Cortex of kidney (tissue), 1 donor: Measurements from ENCODE around the gene OPTN.
"Not testable (repeated sequence)": the region's sequence is repeated elsewhere in the genome, so short reads cannot be mapped to it uniquely, and the experiment has no call there.

ENCODE experiments used
- DNase-seq: peaks from one replicate; lab custom pipeline; 2025; lab: John Stamatoyannopoulos, UW

The OPTN gene

DNA sequence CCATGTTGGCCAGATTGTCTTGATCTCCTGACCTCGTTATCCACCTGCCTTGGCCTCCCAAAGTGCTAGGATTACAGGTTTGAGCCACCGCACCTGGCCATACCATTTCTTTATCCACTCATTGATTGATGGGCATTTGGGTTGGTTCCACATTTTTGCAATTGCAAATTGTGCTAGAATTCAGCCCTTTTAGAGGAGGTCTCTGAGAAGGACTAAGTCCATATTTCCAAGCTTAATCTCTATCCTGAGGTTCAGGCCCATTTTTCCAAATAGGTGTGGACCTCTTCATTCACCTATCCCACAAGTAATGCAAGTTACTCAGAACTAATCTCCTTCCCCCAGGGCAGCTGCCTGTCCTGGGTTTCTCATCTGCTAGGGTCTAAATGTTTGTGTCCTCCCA, 9.7 kb upstream of the OPTN start:
- DNase-seq: no peak

DNA sequence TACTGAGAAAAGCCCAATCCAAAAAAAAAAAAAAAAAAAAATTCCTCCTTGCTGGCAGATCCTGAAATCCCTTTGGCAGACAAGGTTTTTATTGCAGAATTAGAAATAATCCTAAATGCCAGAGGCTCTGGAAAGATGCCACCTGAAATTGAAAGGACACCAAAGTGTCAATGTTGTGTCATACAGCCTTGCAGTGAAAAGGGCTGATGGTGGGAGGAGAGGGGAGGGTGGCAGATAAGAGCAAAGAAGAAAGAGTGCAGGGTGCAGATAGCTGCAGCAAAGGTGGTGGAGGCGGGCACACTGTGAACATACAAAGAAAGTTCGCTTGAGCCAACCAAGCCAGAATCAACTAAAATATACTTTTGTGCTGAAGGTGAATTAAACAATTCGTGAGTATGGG, 8.2 kb upstream of the OPTN start:
- no peak for DNase-seq

DNA sequence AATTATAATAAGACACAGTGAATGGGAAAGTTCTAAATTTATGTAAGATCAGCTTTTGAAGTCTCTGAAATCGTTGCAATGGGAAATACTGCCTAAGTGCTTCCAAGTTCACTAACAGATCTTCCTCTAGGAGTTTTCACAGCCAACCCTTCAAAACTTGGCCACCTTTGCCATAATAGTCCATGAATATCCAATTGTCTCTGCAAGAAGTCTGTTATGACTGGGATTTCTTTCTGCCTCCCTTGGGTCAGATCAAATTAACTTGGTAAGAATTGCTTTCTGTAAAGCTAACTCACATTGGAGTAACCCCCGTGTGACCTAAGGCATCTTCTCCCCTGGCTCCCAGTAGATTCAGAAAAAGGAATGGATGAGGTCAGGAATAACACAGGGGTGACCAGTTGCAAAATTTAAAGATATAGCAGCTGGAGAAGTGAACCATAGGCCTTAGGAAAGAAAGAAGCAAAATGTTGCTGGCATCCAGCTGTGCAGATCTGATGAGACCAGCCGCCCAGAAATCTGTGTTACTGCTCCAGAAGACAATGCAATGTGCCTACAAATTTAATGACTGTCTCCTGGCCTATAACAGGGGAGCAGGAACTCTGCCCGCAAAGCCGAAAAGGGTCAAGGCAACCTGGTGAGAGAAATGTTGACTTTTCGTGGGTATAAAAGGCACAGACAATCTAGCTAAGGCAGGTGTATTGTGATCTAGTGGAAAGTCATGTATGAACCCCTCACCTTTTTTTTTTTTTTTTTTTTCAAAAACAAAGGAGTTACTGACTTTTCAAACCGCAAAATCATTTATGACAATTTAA, 7.5 kb upstream of the OPTN start:
- no peak for DNase-seq

DNA sequence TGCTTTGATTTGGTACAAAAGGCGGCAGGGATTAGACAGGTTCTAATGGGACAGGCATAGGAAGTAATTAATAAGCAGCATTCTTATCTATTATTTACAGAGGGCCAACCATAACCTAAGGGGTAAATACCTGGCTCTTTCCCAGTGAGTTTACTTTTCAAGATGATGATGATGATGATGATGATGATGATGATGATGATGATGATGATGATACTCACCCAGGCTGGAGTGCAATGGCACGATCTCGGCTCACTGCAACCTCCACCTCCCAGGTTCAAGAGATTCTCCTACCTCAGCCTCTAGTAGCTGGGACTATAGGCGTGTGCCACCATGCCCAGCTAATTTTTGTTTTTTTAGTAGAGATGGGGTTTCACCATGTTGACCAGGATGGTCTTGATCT, 5.9 kb upstream of the OPTN start:
- not testable (repeated sequence) for DNase-seq

DNA sequence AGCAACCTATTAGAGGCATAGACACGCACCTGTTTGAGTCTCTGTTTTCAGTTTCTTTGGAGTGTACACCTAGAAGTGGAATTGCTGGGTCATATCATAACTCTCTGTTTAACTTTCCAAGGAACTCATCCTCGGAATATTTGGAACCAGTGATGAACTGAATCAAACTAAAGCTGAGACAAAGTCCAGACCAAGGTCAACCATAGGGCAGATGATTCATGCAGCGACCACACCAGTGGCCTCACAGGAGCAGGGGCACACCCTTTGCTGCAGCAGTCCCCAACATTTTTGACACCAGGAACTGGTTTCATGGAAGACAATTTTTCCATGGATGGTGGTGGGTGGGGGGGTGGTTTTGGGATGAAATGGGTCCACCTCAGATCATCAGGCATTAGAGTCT, 4.9 kb upstream of the OPTN start:
- no peak for DNase-seq

DNA sequence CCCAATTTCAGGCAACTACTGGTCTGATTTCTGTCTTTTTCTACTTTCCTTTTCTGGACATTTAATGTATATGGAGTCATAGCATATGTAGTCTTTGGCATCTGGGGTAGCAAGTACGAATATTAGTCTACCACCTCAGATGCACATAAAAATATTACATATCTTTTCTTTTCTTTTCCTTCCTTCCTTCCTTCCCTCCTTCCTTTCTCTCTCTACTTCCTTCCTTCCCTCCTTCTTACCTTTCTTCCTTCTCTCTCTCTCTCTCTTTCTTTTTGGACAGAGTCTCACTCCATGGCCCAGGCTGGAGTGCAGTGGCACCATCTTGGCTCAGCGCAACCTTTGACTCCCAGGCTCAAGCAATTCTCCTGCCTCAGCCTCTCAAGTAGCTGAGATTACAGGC, 4.0 kb upstream of the OPTN start:
- no peak for DNase-seq

DNA sequence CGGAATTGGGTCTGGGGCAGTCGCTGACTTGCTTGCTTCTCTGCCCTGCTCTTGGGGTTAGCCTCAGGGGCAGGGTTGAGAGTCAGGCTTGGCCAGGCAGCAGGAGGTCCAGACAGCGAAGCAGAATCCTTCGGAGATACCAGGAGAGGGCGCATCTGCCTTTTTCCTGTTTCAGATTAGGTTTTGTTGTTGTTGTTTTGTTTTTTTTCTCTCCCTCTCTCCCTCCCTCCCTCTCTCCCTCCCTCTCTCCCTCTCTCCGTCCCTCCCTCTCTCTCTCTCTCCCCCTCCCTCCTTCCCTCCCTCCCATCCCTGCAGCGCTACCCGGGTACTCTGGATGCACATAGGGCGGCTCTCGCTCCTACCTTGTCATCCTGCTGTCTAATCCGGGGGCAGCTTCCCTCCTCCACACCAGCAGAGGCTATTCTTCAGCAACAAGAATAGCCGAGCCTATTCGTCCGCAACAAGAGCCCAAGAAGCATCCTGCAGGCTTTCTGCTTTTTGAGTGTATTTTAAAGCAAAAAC, 758 bp upstream of the OPTN start:
- no peak for DNase-seq

DNA sequence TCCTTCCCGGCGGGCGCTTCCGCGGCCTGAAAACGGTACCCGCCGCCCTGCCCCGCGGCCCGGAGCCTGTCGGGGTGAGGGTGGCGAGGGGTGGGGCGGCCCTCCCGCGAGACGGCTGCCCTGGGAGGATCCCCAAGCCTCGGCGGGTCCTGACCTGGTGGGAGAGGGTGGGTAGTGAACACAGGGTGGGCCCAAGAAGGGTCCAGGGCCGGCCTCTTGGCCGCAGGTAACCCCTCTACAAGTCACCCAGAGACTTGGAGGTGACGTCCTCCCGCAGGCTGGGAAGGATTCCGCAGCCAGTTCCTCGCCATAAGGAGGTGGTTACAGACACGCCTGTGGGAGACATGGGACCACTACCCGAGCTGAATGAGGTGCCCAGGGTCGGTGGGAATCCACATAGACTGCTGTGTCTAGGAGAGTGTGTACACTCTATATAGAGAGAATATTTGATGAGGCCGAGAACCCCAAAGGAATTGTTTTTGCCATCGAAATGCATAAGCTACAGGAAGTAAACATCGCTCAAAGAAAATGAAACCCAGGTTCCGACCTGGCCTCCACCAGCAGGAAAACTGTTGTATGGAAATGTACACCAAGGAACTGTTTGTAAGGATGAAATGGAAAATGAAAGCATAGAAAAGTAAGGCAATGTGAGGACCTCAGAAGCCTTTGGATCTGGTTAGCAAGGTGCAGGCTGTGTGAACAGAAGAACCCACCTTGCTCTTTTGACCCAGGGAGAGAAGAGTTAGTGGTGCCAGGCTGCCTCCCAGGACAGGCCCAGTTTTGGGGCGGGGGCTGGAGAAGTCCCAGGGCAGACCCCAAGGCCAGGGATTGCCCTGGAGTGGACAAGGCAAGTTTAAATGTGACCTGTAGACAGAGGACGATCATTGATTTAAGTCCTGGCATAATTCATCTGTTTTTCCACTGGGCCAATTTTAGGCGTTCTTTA, 659 bp downstream of the OPTN start:
- DNase-seq: no peak

DNA sequence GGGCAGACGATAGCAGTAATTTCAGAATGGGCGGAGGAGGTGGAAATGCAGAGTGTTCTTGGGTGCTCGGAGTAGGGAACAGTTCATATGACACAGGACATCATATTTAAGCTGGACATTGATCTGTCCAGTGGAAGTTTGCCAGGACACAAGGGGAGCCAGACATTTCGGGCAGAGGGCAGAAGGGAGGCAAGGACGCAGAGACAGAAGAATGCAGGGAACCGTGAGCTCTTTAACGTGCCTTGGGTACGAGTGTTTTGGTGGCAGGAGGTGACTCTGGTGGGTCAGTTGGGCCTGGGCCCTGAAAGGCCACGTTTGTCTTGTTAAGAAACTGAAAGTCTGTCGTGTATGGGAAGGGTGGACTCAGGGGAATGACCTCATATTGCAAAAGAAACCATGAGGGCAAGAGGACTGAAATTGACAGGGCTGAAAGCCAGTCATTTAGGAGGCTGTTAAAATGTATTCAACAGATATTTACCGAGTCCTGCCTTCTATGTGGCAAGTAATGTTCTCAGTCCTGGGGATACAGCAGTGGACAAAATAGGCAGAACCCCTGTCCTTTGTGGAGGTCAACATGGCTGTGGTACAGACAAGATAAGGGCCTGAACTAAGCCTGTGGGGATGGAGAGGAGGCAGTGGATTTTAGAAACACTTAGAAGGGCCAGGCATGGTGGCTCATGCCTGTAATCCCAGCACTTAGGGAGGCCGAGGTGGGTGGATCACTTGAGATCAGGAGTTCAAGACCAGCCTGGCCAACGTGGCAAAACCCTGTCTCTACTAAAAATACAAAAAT, 2.2 kb downstream of the OPTN start:
- DNase-seq: no peak

DNA sequence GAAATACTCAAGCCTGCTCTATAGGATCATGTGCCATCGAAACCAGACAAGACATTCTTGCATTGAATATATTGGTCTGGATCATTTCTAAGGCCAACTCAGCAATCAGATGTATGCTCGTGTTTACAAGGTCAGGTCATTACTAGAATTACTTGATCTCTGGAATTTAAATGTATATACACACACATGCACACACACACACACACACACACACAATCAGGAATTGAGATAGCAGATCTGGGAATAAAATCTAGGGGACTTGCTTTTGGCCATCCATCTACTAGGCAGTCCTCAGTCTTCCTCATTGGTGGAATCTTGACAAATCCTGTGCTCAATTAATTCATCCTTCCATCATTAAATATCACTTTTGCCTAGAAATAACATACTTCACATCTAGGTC, 3.6 kb downstream of the OPTN start:
- no peak for DNase-seq

DNA sequence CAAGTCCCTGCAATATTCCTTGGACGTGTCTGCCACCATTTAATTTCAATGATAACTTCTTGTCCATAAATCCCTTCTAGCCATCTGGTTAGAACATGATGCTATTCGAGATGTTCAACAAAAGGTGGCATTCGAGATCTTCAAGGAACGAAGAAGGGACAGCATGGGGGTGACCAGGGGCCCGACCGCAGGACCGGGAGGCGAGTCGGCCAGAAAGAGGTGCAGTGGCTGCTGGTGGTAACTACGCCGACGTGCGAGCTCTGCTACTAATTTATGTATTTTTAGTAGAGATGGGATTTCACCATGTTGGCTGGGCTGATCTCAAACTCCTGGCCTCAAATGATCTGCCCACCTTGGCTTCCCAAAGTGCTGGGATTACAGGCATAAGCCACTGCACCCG, 4.7 kb downstream of the OPTN start:
- DNase-seq: no peak

DNA sequence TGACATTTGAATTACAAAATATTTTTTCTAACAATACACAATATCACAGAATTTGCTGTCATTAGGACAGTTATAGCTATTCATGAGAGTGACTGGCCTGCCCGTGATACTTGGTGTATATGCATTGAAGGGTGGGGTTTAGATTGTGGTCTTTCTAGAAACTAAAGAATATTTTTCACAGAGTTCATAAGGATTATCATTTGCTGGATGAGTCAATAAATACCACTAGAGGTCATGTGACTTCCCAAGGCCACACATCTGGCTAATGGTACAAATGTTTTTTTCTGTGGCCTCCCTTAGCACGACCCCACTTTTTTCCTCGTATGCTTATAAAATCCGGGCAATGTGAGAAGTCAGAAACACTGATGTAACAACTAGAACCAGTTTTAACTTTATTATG, 5.2 kb downstream of the OPTN start:
- no peak for DNase-seq

DNA sequence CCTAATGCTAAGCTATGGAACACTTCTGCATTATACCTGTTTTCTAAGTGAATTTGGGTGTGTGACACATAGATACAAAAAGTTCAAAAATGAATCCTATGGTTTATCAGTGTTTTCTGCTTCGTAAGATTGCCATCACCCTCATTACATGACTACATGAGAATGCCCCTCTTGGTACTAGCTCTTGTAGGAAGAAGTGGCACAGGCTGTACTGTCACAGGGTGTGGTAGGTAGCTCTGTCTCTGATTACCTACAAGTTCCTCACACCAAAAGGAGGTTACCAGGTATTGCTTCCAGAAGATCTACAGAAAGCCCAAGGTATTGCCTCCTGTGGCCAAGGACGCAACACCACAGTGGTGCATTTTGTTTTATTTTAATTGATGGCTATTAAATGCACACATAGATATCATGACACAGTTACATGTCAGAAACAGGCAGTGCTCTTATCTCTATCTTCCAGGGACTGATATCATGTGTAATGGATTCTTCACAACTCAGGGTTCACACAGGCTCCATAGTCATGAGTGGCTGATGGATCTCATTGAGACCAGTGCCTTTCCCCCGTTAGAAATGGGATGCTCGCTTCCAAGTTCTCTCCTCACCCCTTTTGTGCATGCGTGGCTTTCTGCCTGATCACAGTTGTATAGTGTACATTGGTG, 6.6 kb downstream of the OPTN start:
- DNase-seq: no peak

DNA sequence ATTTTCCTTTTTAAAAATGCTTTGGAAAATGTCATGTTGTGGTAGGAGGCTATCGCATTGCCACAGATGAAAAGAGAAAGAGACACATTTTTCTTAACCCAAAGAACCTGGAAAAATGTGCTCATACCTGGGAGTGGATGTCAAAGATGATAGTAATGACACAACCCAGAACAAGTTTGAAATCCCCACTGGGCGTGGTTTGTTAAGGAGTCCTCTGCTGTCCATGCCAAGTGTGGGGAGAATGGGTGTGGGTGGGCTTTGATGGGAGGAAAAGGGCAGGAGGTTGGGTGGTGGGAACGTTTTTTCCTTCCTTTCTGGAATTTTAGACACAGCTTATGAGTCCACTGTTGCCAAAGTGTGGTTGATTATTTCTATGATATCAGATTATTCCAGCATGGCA, 10.9 kb downstream of the OPTN start:
- no peak for DNase-seq

DNA sequence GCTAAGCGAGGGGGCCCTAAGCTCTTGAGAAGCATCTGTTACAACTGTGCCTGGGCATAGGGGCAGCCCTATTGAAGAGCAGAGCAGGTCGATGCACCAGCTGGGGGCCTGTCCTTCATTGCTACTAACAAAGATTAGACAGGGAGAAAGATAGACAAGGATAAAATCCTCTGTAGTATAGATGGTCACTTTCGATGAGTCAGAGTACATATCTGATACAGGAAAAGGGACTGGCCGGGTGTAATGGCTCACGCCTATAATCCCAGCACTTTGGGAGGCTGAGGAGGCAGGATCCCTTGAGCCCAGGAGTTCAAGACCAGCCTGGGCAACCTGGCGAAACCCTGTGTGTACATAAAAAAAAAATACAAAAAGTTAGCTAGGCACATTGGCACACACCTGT, 13.6 kb downstream of the OPTN start:
- DNase-seq: no peak

DNA sequence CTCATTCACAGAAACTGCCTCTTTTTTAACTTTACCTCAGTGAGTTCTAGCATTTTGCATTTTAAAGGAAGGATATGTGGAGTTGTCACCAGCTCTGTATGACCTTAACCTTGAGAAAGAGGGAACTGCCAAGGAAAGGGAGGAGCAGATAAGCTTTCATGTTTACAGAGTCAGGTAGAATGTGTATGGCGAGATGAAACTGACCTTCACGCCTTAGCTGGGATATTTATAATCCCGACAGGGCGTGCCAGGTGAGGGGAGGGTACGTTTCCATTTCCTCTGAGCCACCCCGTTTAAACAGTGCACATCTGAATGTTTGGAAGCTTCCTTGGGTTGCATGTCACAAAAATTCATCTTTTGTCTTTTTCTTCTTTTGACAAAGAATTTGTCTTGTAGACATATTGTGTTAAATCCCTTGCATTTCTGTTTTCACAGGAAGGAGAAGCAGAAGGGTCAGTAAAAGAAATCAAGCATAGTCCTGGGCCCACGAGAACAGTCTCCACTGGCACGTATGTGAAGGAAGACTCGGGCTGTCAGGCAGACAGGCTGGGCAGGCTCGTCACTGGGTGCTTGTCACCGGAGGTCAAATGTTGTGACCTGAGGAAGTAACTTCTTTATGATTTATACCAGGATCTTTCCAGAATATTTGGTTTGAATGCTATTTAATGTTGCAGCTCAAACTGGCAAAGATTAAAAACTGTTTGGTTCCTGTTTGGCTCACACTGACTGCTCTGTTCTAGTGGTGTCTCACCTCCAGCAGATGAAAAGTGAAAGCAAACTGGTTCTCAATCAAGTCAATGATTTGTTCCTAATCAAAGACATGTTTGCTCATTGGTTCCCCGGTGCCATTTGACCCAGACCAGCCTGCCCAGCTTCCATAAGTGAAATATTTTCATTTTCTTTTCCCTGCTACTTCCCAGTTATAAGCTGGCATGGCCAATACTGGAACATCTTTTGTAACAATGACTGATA, 16.2 kb downstream of the OPTN start:
- no peak for DNase-seq

DNA sequence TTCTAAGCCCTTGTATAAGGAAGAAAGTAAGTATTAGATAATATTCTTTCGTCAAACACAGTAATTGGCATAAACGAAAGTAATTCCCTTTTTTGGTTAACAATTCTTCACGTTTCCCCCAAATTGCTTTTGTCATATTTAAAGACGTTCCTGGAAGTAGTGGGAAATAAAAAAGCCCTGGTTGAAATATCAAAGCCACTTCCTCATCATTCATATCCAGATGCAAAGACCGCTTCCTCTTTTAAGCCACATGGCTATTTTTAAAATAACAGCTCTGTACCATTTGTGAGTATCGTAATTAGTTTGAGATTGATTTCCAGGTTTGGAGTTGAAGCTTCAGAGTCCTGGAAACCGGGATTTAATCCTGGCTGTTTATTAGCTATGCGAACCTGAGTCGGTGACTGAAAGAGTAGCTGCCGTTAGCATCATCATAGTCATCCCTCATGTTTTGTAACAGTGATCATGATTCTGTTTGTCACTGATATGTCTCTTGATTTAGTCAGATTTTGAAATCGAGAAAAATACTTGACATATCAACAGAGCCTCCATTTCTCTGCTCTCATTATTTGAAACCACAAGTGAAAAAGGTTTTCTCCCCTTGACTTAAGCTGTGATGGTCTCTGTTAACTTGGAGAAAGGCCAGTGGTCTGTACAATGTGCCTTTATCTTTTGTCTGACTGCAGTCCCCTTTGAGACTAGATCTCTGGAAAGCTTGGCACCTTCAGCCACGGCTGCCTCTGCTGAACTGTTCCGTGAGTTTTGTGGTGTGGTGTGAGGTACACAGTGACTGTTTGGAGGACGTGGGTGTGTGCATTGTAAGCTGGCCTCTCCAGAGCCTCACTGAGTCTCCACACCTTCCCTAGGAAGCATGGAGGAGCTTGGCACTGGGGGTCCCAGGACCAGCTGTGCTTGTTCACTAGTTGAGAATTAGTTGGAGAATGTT, 18.1 kb downstream of the OPTN start:
- no peak for DNase-seq

DNA sequence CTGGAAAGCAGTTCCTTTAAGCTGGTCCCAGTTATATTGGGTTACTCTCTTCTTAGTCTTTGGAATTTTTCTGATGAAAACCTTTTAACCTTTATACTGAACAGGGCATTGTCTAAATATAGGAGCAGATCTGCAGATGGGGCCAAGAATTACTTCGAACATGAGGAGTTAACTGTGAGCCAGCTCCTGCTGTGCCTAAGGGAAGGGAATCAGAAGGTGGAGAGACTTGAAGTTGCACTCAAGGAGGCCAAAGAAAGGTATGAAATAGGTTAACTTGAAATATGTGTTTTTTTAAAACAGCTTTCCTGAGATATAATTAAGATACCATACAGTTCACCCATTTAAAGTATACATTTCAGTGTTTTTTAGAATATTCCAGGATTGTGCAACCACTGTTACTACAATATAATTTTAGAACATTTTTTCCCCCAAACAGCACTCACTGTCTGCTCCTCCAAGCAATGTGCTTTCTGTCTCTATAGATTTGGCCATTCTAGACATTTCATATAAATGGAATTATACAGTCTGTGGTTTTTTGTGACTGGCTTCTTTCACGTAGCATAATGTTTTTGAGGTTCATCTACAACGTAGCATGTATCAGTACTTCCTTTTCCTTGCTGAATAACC, 18.9 kb downstream of the OPTN start:
- DNase-seq: no peak
